ENCODE measurements around the gene BICD2. TPM values are rescaled to one million over a fixed set of nuclear protein-coding genes. Genes with fewer than 3 reads are reported as not detected.

The BICD2 gene
- total and polyA plus RNA-seq, 4 donors, result 2.5 to 16.0 (median 11.2) TPM

GRCh38 chr9:92711146-92711545 is 53.5 kb downstream of the BICD2 start:
- Histone ChIP-seq H3K9me3 (ENCODE audit: control insufficient read depth in 4 of 4, low read length in 3 of 4) (no peaks in the 10 kb centered on the region), H3K36me3 (ENCODE audit: control insufficient read depth in 4 of 4, insufficient read depth in 3 of 4, low read depth in 1 of 4, low read length in 3 of 4) (peaks cover 0 to 36% (median 22%) of the 10 kb centered on the region in 4 donors), H3K27ac (ENCODE audit: low read depth in 1 of 2, low read length in 2 of 2) (no peak overlapping the region), H3K4me3 (ENCODE audit: low read depth in 1 of 3, low read length in 3 of 3) (no peak overlapping the region), H3K9ac (ENCODE audit: low read depth in 1 of 2, low read length in 2 of 2) (no peak overlapping the region), H3K4me1 (ENCODE audit: control insufficient read depth in 4 of 4, insufficient read depth in 4 of 4, low read length in 3 of 4) (peaks cover 0 to 4% (median 0%) of the 10 kb centered on the region in 4 donors), H3K27me3 (ENCODE audit: control insufficient read depth in 4 of 4, insufficient read depth in 4 of 4, low read length in 3 of 4) (no peaks in the 10 kb centered on the region)
- no peak for TF ChIP-seq EGR1 (IDR thresholded peaks at IDR 0.05; ENCODE audit: low read depth in 2 of 2)
- WGBS, result 44% methylated on average over 2 of the region's 2 CpGs
- no peak for DNase-seq (ENCODE audit: low spot score)

- Histone ChIP-seq H3K36me3 (ENCODE audit: control insufficient read depth in 4 of 4, insufficient read depth in 3 of 4, low read depth in 1 of 4, low read length in 3 of 4) (peaks cover 0 to 36% (median 19%) of the 10 kb centered on the region in 4 donors), H3K9me3 (ENCODE audit: control insufficient read depth in 4 of 4, low read length in 3 of 4) (no peaks in the 10 kb centered on the region), H3K4me3 (ENCODE audit: low read depth in 1 of 3, low read length in 3 of 3) (no peak overlapping the region), H3K27ac (ENCODE audit: low read depth in 1 of 2, low read length in 2 of 2) (no peak overlapping the region), H3K9ac (ENCODE audit: low read depth in 1 of 2, low read length in 2 of 2) (no peak overlapping the region), H3K27me3 (ENCODE audit: control insufficient read depth in 4 of 4, insufficient read depth in 4 of 4, low read length in 3 of 4) (no peaks in the 10 kb centered on the region), H3K4me1 (ENCODE audit: control insufficient read depth in 4 of 4, insufficient read depth in 4 of 4, low read length in 3 of 4) (peaks cover 0 to 4% (median 0%) of the 10 kb centered on the region in 4 donors)
- TF ChIP-seq REST (IDR thresholded peaks at IDR 0.05) (no peak), CTCF (IDR thresholded peaks at IDR 0.05; ENCODE audit: low read depth, low read length, missing input control) (no peak), JUND (IDR thresholded peaks at IDR 0.05) (no peak), HNF4A (conservative IDR thresholded peaks at IDR 0.05) (no peak), RXRA (IDR thresholded peaks at IDR 0.05) (no peak), GABPA (IDR thresholded peaks at IDR 0.05 in 1 of 2, conservative IDR thresholded peaks at IDR 0.05 in 1 of 2) (no peak), EGR1 (IDR thresholded peaks at IDR 0.05; ENCODE audit: low read depth in 2 of 2) (no peak), ATF3 (IDR thresholded peaks at IDR 0.05) (no peak), FOXA2 (IDR thresholded peaks at IDR 0.05) (no peak), NR2F2 (IDR thresholded peaks at IDR 0.05) (no peak), TAF1 (conservative IDR thresholded peaks at IDR 0.05) (no peak), HNF4G (IDR thresholded peaks at IDR 0.05) (no peak), SP1 (IDR thresholded peaks at IDR 0.05) (no peak), FOXA1 (IDR thresholded peaks at IDR 0.05) (no peak), RAD21 (IDR thresholded peaks at IDR 0.05) (no peak), YY1 (IDR thresholded peaks at IDR 0.05) (no peak)
- WGBS, result 91% methylated on average over 3 of the region's 3 CpGs
- no peak for DNase-seq (ENCODE audit: low spot score)
Measured at GRCh38 chr9:92710368-92710767, 54.3 kb downstream of the BICD2 start.
